DND-41 (cell line): ENCODE results near the gene TBC1D30.
"Not testable (repeated sequence)": the region's sequence is repeated elsewhere in the genome, so short reads cannot be mapped to it uniquely, and the experiment has no call there.

Experiments used
- ATAC-seq: fragments of 200-7000 bp; cut with Tn5 transposase; 3 replicates; pipeline ENCODE4 v1.9.1; 2021; ENCODE audit warnings: low read depth; ENCODE audit not compliant: insufficient read depth
- DNase-seq: peaks from one replicate; pipeline ENCODE4 v3.0.0-alpha.2; 2020
- H2AFZ ChIP-seq: 2 replicates; pipeline ENCODE4 v1.6.0; 2012; ENCODE audit warnings: low read depth, low read length
- H3K27ac ChIP-seq: 2 replicates; pipeline ENCODE4 v1.5.1; 2012; ENCODE audit warnings: low read length, inconsistent platforms
- H3K27me3 ChIP-seq: fragments of 200-600 bp; sonication (generic); 2 replicates; pipeline ENCODE4 v1.6.0; 2012; ENCODE audit warnings: low read length, mild to moderate bottlenecking, inconsistent platforms; ENCODE audit not compliant: insufficient read depth, poor library complexity
- H3K36me3 ChIP-seq: 2 replicates; pipeline ENCODE4 v1.5.1; 2012; ENCODE audit warnings: low read length, inconsistent platforms; ENCODE audit not compliant: insufficient read depth
- H3K4me1 ChIP-seq: 2 replicates; pipeline ENCODE4 v1.5.1; 2012; ENCODE audit warnings: mild to moderate bottlenecking, low read length; ENCODE audit not compliant: insufficient read depth
- H3K4me2 ChIP-seq: 2 replicates; pipeline ENCODE4 v1.6.0; 2012; ENCODE audit warnings: mild to moderate bottlenecking, moderate library complexity, low read length, inconsistent platforms; ENCODE audit not compliant: insufficient read depth
- H3K4me3 ChIP-seq, 2 experiments: fragments of 200-600 bp in 1 of 2; shearing (Covaris generic) in 1 of 2; 2 replicates each; pipeline ENCODE4 v1.5.1; 2012 to 2016; ENCODE audit warnings: inconsistent platforms in 2 of 2, low read length in 2 of 2, mild to moderate bottlenecking in 2 of 2, low read depth in 1 of 2, moderate library complexity in 1 of 2
- H3K79me2 ChIP-seq: 2 replicates; pipeline ENCODE4 v1.6.0; 2012; ENCODE audit warnings: low read length, inconsistent platforms; ENCODE audit not compliant: insufficient read depth
- H3K9ac ChIP-seq: 2 replicates; pipeline ENCODE4 v1.6.0; 2012; ENCODE audit warnings: low read depth, mild to moderate bottlenecking, inconsistent platforms, low read length, moderate library complexity
- H3K9me3 ChIP-seq: 2 replicates; pipeline ENCODE4 v1.5.1; 2012; ENCODE audit warnings: low read length, moderate library complexity, mild to moderate bottlenecking, inconsistent platforms; ENCODE audit not compliant: insufficient read depth, severe bottlenecking
- H4K20me1 ChIP-seq: 2 replicates; pipeline ENCODE4 v1.6.0; 2012; ENCODE audit warnings: low read length; ENCODE audit not compliant: insufficient read depth
- CTCF ChIP-seq: IDR thresholded peaks from 2 replicates; pipeline ENCODE4 v1.5.1; 2012; ENCODE audit warnings: borderline replicate concordance, low read length, moderate library complexity, mild to moderate bottlenecking; ENCODE audit not compliant: poor library complexity, severe bottlenecking; ENCODE audit errors: extremely low read depth
- EZH2 ChIP-seq: IDR thresholded peaks from 3 replicates; pipeline ENCODE4 v1.6.1; 2012; ENCODE audit warnings: borderline replicate concordance, low read depth, mild to moderate bottlenecking, moderate library complexity, low read length, inconsistent platforms; ENCODE audit not compliant: severe bottlenecking

The TBC1D30 gene

GRCh38 chr12:64840119-64840518, 15.7 kb downstream of the TBC1D30 start:
- H4K20me1 ChIP-seq: no peaks in the 10 kb centered on the region

GRCh38 chr12:64840949-64841717, 16.7 kb downstream of the TBC1D30 start:
- Histone ChIP-seq H3K27ac (no peak overlapping the region), H3K9me3 (no peaks in the 10 kb centered on the region), H3K36me3 (no peaks in the 10 kb centered on the region)

More at GRCh38 chr12:64840119-64840518, 15.7 kb downstream of the TBC1D30 start:
- Histone ChIP-seq H3K36me3 (no peaks in the 10 kb centered on the region), H3K4me2 (no peak overlapping the region), H3K27me3 (peaks cover 3% of the 10 kb centered on the region), H3K9me3 (no peaks in the 10 kb centered on the region), H2AFZ (no peak overlapping the region), H3K9ac (no peak overlapping the region), H3K4me1 (no peaks in the 10 kb centered on the region), H3K4me3 (no peak overlapping the region), H3K27ac (no peak overlapping the region), H3K79me2 (no peaks in the 10 kb centered on the region)
- TF ChIP-seq CTCF (no peak), EZH2 (no peak)
- ATAC-seq (no peak), DNase-seq (no peak)

GRCh38 chr12:64848409-64848808, 24.0 kb downstream of the TBC1D30 start:
- H3K4me1 ChIP-seq, ATAC-seq, H3K27me3 ChIP-seq, H3K4me2 ChIP-seq, H3K9me3 ChIP-seq, H3K27ac ChIP-seq, H2AFZ ChIP-seq, H3K4me3 ChIP-seq, DNase-seq, H3K36me3 ChIP-seq, H4K20me1 ChIP-seq, H3K79me2 ChIP-seq, H3K9ac ChIP-seq: not testable (repeated sequence)

More at GRCh38 chr12:64840949-64841717, 16.7 kb downstream of the TBC1D30 start:
- no peak overlapping the region for H2AFZ ChIP-seq
- no peak for TF ChIP-seq EZH2
- no peak for TF ChIP-seq CTCF
- ATAC-seq (no peak), DNase-seq (no peak)
- H3K4me3 ChIP-seq: no peak overlapping the region
- no peaks in the 10 kb centered on the region for H4K20me1 ChIP-seq
- H3K4me2 ChIP-seq: no peak overlapping the region
- H3K27me3 ChIP-seq: peaks cover 3% of the 10 kb centered on the region
- H3K4me1 ChIP-seq: no peaks in the 10 kb centered on the region
- no peaks in the 10 kb centered on the region for H3K79me2 ChIP-seq
- no peak overlapping the region for H3K9ac ChIP-seq

- Histone ChIP-seq H3K9me3 (no peaks in the 10 kb centered on the region), H4K20me1 (no peaks in the 10 kb centered on the region), H3K4me2 (no peak overlapping the region), H3K36me3 (no peaks in the 10 kb centered on the region), H3K4me3 (no peak overlapping the region), H3K27me3 (peaks cover 6% of the 10 kb centered on the region), H3K4me1 (no peaks in the 10 kb centered on the region), H2AFZ (no peak overlapping the region), H3K9ac (no peak overlapping the region), H3K79me2 (no peaks in the 10 kb centered on the region), H3K27ac (no peak overlapping the region)
- ATAC-seq (no peak), DNase-seq (no peak)
- TF ChIP-seq CTCF (no peak), EZH2 (no peak)
Measured at GRCh38 chr12:64858882-64859605, 34.6 kb downstream of the TBC1D30 start.
